Coronary artery (tissue), 2 donors: ENCODE measurements around the gene FCN3.

Source experiments
- DNase-seq: peaks from one replicate; pipeline ENCODE4 v3.0.0-alpha.2; 2017; ENCODE audit warnings: low spot score
- H3K27ac ChIP-seq, 2 donors: fragments of 200-600 bp; sonication (generic); one replicate each; pipeline ENCODE4 v1.5.1; 2016 to 2019
- H3K4me3 ChIP-seq: fragments of 200-600 bp; sonication (generic); 2 replicates; pipeline ENCODE4 v1.5.1; 2016; ENCODE audit warnings: mild to moderate bottlenecking, moderate library complexity
- CTCF ChIP-seq: fragments of 200-600 bp; sonication (generic); IDR thresholded peaks from one replicate; pipeline ENCODE4 v1.5.1; 2019; ENCODE audit warnings: antibody characterized with exemption

Gene FCN3

GRCh38 chr1:27335506-27336422 lies 38.9 kb downstream of the FCN3 start:
- H3K27ac ChIP-seq = no peak overlapping the region
- TF ChIP-seq CTCF = no peak

GRCh38 chr1:27333717-27334279 lies 40.8 kb downstream of the FCN3 start:
- no peak for DNase-seq
- TF ChIP-seq CTCF = no peak

More at GRCh38 chr1:27335506-27336422, 38.9 kb downstream of the FCN3 start:
- H3K4me3 ChIP-seq = no peak overlapping the region
- DNase-seq = peak; percentile 69

GRCh38 chr1:27332536-27333281 lies 41.9 kb downstream of the FCN3 start:
- DNase-seq = no peak
- no peak overlapping the region for H3K4me3 ChIP-seq
- no peak overlapping the region for H3K27ac ChIP-seq
- TF ChIP-seq CTCF = peak; percentile 62

More at GRCh38 chr1:27333717-27334279, 40.8 kb downstream of the FCN3 start:
- no peak overlapping the region for H3K4me3 ChIP-seq
- H3K27ac ChIP-seq = no peak overlapping the region

- Histone ChIP-seq H3K4me3 (no peak overlapping the region), H3K27ac (no peak overlapping the region)
- DNase-seq = no peak
- TF ChIP-seq CTCF = no peak
Measured at GRCh38 chr1:27331922-27332321, 42.7 kb downstream of the FCN3 start.

- no peak for DNase-seq
- no peak for TF ChIP-seq CTCF
- Histone ChIP-seq H3K27ac (no peak overlapping the region), H3K4me3 (no peak overlapping the region)
Measured at GRCh38 chr1:27331426-27331825, 43.2 kb downstream of the FCN3 start.

- no peak for TF ChIP-seq CTCF
- no peak overlapping the region for H3K27ac ChIP-seq
- H3K4me3 ChIP-seq = no peak overlapping the region
- DNase-seq = no peak
Measured at GRCh38 chr1:27330786-27331185, 43.8 kb downstream of the FCN3 start.
